HG03139 (cell line): ENCODE measurements around the gene CD2AP.

Experiments
- ATAC-seq: cut with Tn5 transposase; IDR thresholded peaks from one replicate; pipeline ENCODE4 v1.9.1; 2021; ENCODE audit not compliant: unreplicated experiment

Gene CD2AP

DNA sequence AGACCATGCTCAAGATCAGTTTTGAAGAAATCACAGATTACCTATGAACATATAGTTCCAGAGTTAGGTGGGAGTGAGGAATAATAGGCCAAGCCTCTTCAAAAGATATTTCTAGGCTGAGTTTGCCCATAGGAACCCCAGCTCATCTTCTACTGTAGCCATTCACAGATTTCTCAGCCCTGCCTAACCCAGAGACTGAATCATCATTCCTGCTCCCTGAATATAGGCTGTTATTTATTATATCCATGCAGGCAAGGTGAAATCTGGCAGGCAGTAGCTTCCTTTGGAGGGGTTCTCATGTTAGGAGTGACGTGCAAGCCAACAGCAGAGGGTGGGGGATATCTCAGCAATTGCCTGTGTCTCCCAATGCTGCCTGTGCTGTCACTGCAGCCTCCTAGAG is 195.2 kb downstream of the CD2AP start:
- no peak for ATAC-seq

DNA sequence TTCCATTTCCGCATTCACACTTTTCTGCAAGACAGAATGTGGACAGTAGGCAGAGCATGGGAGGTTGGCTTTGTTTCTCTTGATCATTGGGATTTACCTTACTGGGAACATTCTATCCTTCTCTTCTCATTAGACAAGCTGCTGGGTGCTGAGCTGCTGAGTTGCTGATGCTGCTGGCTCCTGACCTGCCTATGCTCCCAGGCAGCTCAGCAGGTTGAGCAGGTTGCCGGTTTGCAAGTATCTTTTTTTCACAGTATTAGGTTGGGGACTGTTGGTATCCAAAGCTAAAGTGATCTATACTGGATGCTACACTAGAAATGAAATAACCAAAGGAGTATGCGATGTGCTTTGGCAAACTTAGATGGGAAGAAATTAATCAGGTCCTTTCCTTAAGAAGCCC is 197.1 kb downstream of the CD2AP start:
- no peak for ATAC-seq
